SIG-M5 treated with dmso at 0.1 percent for 504 hours (cell line): ENCODE measurements around the gene MGAM2.

Experiments used
- DNase-seq: peaks from one replicate; lab custom pipeline; 2025; ENCODE audit not compliant: unreplicated experiment; lab: John Stamatoyannopoulos, UW

Gene MGAM2

GRCh38 chr7:142174441-142174840 lies 62.9 kb downstream of the MGAM2 start:
- DNase-seq = peak; percentile 18

GRCh38 chr7:142175594-142175993 lies 64.1 kb downstream of the MGAM2 start:
- DNase-seq = no peak

- DNase-seq = peak; percentile 29
Observed at GRCh38 chr7:142176901-142177300, 65.4 kb downstream of the MGAM2 start.

- no peak for DNase-seq
Observed at GRCh38 chr7:142177869-142178268, 66.4 kb downstream of the MGAM2 start.

GRCh38 chr7:142180426-142180825 lies 68.9 kb downstream of the MGAM2 start:
- DNase-seq = no peak

- DNase-seq = no peak
Observed at GRCh38 chr7:142181211-142181610, 69.7 kb downstream of the MGAM2 start.

- DNase-seq = no peak
Observed at GRCh38 chr7:142181966-142182365, 70.4 kb downstream of the MGAM2 start.

- DNase-seq = no peak
Observed at GRCh38 chr7:142185069-142185468, 73.6 kb downstream of the MGAM2 start.

GRCh38 chr7:142185801-142186200 lies 74.3 kb downstream of the MGAM2 start:
- no peak for DNase-seq

- peak; percentile 10 for DNase-seq
Observed at GRCh38 chr7:142188154-142188553, 76.6 kb downstream of the MGAM2 start.

- DNase-seq = peak; percentile 5
Observed at GRCh38 chr7:142188846-142189245, 77.3 kb downstream of the MGAM2 start.

- DNase-seq = no peak
Observed at GRCh38 chr7:142194201-142194600, 82.7 kb downstream of the MGAM2 start.

GRCh38 chr7:142196066-142196840 lies 84.7 kb downstream of the MGAM2 start:
- no peak for DNase-seq

- DNase-seq = no peak
Observed at GRCh38 chr7:142200206-142200605, 88.7 kb downstream of the MGAM2 start.

GRCh38 chr7:142228537-142229104 lies 117.1 kb downstream of the MGAM2 start:
- no peak for DNase-seq

GRCh38 chr7:142231716-142232115 lies 120.2 kb downstream of the MGAM2 start:
- no peak for DNase-seq

- no peak for DNase-seq
Observed at GRCh38 chr7:142240546-142240945, 129.0 kb downstream of the MGAM2 start.

- DNase-seq = no peak
Observed at GRCh38 chr7:142243823-142244222, 132.3 kb downstream of the MGAM2 start.

- DNase-seq = no peak
Observed at GRCh38 chr7:142248166-142249160, 136.9 kb downstream of the MGAM2 start.

GRCh38 chr7:142249918-142250317 lies 138.4 kb downstream of the MGAM2 start:
- DNase-seq = no peak

- no peak for DNase-seq
Observed at GRCh38 chr7:142250705-142251104, 139.2 kb downstream of the MGAM2 start.

- no peak for DNase-seq
Observed at GRCh38 chr7:142257958-142258357, 146.4 kb downstream of the MGAM2 start, which contains the start of gene PRSS58. TSS of gene PRSS58 (minus strand) at chr7:142258058. CDS start at chr7:142257707, 351 bp downstream.
